Karpas-422 (cell line): Measurements from ENCODE around the gene REEP1. TPM values are rescaled to one million over a fixed set of nuclear protein-coding genes. Genes with fewer than 3 reads are reported as not detected.

Experiments
- DNase-seq: peaks from one replicate; pipeline ENCODE4 v3.0.0-alpha.2; 2015
- H2AFZ ChIP-seq: fragments of 200-600 bp; sonication (generic); 2 replicates; pipeline ENCODE4 v1.6.1; 2014; ENCODE audit warnings: antibody characterized with exemption, low read length, mixed read lengths
- H3K27ac ChIP-seq: fragments of 200-600 bp; sonication (generic); 2 replicates; pipeline ENCODE4 v1.5.1; 2014; ENCODE audit warnings: mild to moderate bottlenecking, low read length, moderate library complexity
- H3K27me3 ChIP-seq: fragments of 200-600 bp; sonication (generic); 2 replicates; pipeline ENCODE4 v1.6.1; 2014; ENCODE audit warnings: low read length, mixed read lengths
- H3K36me3 ChIP-seq: fragments of 200-600 bp; sonication (generic); 2 replicates; pipeline ENCODE4 v1.6.1; 2014; ENCODE audit warnings: low read length, mixed read lengths; ENCODE audit not compliant: insufficient read depth
- H3K4me1 ChIP-seq: fragments of 200-600 bp; sonication (generic); 2 replicates; pipeline ENCODE4 v1.6.1; 2014; ENCODE audit warnings: mild to moderate bottlenecking, low read length, mixed read lengths
- H3K4me2 ChIP-seq: fragments of 200-600 bp; sonication (generic); 2 replicates; pipeline ENCODE4 v1.6.1; 2014; ENCODE audit warnings: low read length, low read depth, mild to moderate bottlenecking; ENCODE audit not compliant: poor library complexity, severe bottlenecking
- H3K4me3 ChIP-seq: fragments of 200-600 bp; sonication (generic); 2 replicates; pipeline ENCODE4 v1.5.1; 2014; ENCODE audit warnings: mild to moderate bottlenecking, antibody characterized with exemption, low read length, mixed read lengths
- H3K79me2 ChIP-seq: fragments of 200-600 bp; sonication (generic); 2 replicates; pipeline ENCODE4 v1.6.1; 2014; ENCODE audit warnings: mild to moderate bottlenecking, low read length, mixed read lengths
- H3K9ac ChIP-seq: fragments of 200-600 bp; sonication (generic); 2 replicates; pipeline ENCODE4 v1.6.0; 2014; ENCODE audit warnings: low read length
- H3K9me2 ChIP-seq: fragments of 200-600 bp; sonication (generic), shearing (Covaris generic); replicated peaks from 2 replicates; pipeline ENCODE4 v1.6.0; 2014; ENCODE audit warnings: mild to moderate bottlenecking, low read length, moderate library complexity; ENCODE audit not compliant: insufficient read depth
- H3K9me3 ChIP-seq: fragments of 300-700, 200-600 bp; sonication (generic); 2 replicates; pipeline ENCODE4 v1.6.1; 2014; ENCODE audit warnings: low read length, mixed read lengths
- H4K20me1 ChIP-seq: fragments of 200-600 bp; sonication (generic); 2 replicates; pipeline ENCODE4 v1.6.1; 2014; ENCODE audit warnings: mild to moderate bottlenecking, antibody characterized with exemption, low read length, low read depth; ENCODE audit not compliant: insufficient read depth
- total RNA-seq: library from RNA; depleted of rRNA; stranded (reverse); fragments of >200 nt; shearing (Covaris generic); gene quantifications from 2 replicates; pipeline ENCODE4 v1.2.3, GENCODE V29; 2014; ENCODE audit warnings: low replicate concordance

Gene REEP1
- total RNA-seq, 1 experiment from 2014 or later: 0.22 TPM

- Histone ChIP-seq H3K36me3 (no peaks in the 10 kb centered on the region), H3K9me2 (no peaks in the 10 kb centered on the region), H3K27ac (no peak overlapping the region), H4K20me1 (no peaks in the 10 kb centered on the region), H3K9ac (no peak overlapping the region), H2AFZ (no peak overlapping the region), H3K79me2 (no peaks in the 10 kb centered on the region), H3K4me2 (no peak overlapping the region), H3K4me3 (no peak overlapping the region), H3K27me3 (no peaks in the 10 kb centered on the region), H3K9me3 (no peaks in the 10 kb centered on the region), H3K4me1 (no peaks in the 10 kb centered on the region)
- DNase-seq: no peak
Observed at GRCh38 chr2:86323273-86324021, 14.0 kb downstream of the REEP1 start.

DNA sequence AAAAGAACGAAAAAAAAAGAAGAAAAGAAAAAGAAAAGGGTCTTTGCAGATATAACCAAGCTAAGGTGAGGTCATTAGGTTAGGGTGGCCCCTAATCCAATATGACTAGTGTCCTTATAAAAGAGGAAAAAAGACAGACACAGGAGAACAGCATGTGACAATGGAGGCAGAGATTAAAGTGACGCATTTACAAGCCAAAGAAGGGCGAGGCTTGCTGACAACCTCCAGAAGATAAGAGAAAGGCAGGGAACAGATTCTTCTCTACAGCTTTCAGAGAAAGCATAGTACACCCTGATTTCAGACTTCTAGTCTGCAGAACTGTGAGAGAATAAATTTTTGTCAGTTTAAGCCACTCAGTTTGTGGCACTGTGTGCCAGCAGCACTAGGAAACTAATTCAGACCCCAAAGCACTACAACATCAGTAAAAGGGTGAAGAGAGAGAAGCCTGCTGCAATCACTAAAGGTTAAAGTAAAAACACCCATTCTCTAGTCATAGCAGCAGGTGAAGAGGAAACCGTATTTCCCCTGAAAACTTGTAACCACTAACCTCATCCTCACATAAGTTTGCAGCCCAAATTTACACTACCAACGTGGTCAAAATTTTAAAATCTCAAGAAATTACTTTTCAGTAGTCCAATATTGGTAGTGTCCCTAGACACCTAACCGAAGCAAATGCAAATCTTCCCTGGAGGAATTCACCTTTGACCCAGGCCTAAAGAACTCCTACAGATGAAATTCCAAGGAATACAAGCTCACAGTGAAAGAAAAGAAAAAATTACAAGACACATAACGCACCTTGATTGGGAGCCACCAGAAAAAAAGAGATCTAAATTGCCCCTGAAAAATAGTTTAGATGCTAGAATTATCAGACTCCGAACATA lies 17.5 kb downstream of the REEP1 start:
- no peak for DNase-seq
- no peaks in the 10 kb centered on the region for H3K36me3 ChIP-seq
- H3K4me1 ChIP-seq: no peaks in the 10 kb centered on the region
- H3K27ac ChIP-seq: no peak overlapping the region
- no peak overlapping the region for H3K4me3 ChIP-seq
- H3K9ac ChIP-seq: no peak overlapping the region
- H3K9me2 ChIP-seq: no peaks in the 10 kb centered on the region
- no peaks in the 10 kb centered on the region for H3K79me2 ChIP-seq
- H2AFZ ChIP-seq: no peak overlapping the region
- H3K4me2 ChIP-seq: no peak overlapping the region
- no peaks in the 10 kb centered on the region for H4K20me1 ChIP-seq
- H3K9me3 ChIP-seq: no peaks in the 10 kb centered on the region
- no peaks in the 10 kb centered on the region for H3K27me3 ChIP-seq

DNA sequence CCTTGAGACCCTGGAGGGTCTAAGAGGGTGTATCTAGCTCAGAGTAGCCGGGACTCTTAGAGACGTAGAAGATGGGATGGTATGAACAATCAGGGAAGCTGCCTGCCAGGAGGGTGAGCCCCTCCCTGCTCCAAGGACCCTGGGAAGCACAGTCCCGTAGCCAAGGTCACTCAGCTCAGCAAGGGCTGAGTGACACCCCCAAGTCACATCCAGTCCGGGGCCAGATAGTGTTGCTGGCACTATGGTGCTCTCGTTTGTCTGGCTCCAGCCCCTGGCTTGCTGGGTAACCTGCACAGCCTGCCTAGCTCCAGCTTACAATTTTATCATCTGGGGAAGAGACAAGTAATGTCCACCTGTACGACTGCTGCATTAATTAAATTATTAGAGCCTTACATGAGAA lies 22.3 kb downstream of the REEP1 start:
- H3K4me1 ChIP-seq: no peaks in the 10 kb centered on the region
- DNase-seq: no peak
- no peaks in the 10 kb centered on the region for H3K36me3 ChIP-seq
- no peak overlapping the region for H3K4me3 ChIP-seq
- H3K9me2 ChIP-seq: no peaks in the 10 kb centered on the region
- no peaks in the 10 kb centered on the region for H3K9me3 ChIP-seq
- H3K9ac ChIP-seq: no peak overlapping the region
- no peak overlapping the region for H3K27ac ChIP-seq
- no peak overlapping the region for H2AFZ ChIP-seq
- no peak overlapping the region for H3K4me2 ChIP-seq
- no peaks in the 10 kb centered on the region for H4K20me1 ChIP-seq
- no peaks in the 10 kb centered on the region for H3K27me3 ChIP-seq
- no peaks in the 10 kb centered on the region for H3K79me2 ChIP-seq

GRCh38 chr2:86314125-86314524 lies 23.3 kb downstream of the REEP1 start:
- Histone ChIP-seq H3K27me3 (no peaks in the 10 kb centered on the region), H3K9me2 (no peaks in the 10 kb centered on the region), H3K79me2 (no peaks in the 10 kb centered on the region), H3K9me3 (no peaks in the 10 kb centered on the region), H2AFZ (no peak overlapping the region), H3K4me1 (no peaks in the 10 kb centered on the region), H3K4me2 (no peak overlapping the region), H3K27ac (no peak overlapping the region), H3K9ac (no peak overlapping the region), H3K36me3 (no peaks in the 10 kb centered on the region), H4K20me1 (no peaks in the 10 kb centered on the region), H3K4me3 (no peak overlapping the region)
- DNase-seq: no peak

- Histone ChIP-seq H3K9me3 (no peaks in the 10 kb centered on the region), H3K79me2 (no peaks in the 10 kb centered on the region), H3K9me2 (no peaks in the 10 kb centered on the region), H3K9ac (no peak overlapping the region), H3K27me3 (no peaks in the 10 kb centered on the region), H3K4me2 (no peak overlapping the region), H2AFZ (no peak overlapping the region), H4K20me1 (no peaks in the 10 kb centered on the region), H3K36me3 (no peaks in the 10 kb centered on the region), H3K4me3 (no peak overlapping the region), H3K27ac (no peak overlapping the region), H3K4me1 (no peaks in the 10 kb centered on the region)
- DNase-seq: no peak
Observed at GRCh38 chr2:86313341-86313740, 24.1 kb downstream of the REEP1 start.

DNA sequence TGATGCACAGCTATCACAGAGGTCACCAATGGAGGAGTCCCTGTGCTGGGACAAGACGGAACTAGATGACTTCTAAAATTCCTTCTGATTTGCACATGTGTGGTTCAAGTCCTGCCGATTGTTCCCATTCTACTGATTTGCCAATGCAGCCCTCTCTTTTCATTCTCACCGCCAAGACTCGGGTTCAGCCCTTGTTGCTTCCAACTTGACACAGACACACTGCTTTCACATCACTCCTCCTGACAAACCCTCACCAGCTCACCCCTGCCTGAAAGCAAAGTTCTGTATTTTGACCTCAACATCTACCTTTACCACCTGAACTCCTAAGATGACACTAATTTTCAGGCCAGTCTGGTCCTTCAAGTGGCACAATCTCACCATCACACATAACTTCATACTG lies 25.5 kb downstream of the REEP1 start:
- H3K4me3 ChIP-seq: no peak overlapping the region
- no peaks in the 10 kb centered on the region for H4K20me1 ChIP-seq
- no peak for DNase-seq
- no peak overlapping the region for H3K9ac ChIP-seq
- H3K79me2 ChIP-seq: no peaks in the 10 kb centered on the region
- no peaks in the 10 kb centered on the region for H3K9me3 ChIP-seq
- H3K4me1 ChIP-seq: no peaks in the 10 kb centered on the region
- no peaks in the 10 kb centered on the region for H3K27me3 ChIP-seq
- H2AFZ ChIP-seq: no peak overlapping the region
- no peak overlapping the region for H3K27ac ChIP-seq
- no peaks in the 10 kb centered on the region for H3K36me3 ChIP-seq
- H3K9me2 ChIP-seq: no peaks in the 10 kb centered on the region
- no peak overlapping the region for H3K4me2 ChIP-seq

DNA sequence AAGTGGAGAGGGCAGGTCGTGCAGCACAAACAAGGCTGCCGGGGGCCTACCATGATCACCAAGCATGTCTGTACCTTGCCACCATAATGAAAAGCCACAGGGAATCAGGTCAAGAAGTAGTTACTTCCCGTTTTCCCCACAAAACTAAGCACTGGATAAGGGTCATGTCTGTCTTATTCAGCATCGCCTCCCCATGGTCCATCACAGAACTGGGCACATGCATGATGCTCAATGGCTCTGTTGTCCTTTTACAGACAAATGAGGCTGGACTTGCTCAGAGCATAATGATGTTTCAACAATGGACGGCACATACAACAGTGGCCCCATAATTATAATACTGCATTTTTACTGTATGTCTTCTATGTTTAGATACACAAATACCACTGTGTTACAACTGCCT lies 27.5 kb downstream of the REEP1 start:
- Histone ChIP-seq H3K27ac (no peak overlapping the region), H3K4me1 (no peaks in the 10 kb centered on the region), H3K9me3 (no peaks in the 10 kb centered on the region), H3K4me3 (no peak overlapping the region), H4K20me1 (no peaks in the 10 kb centered on the region), H3K36me3 (no peaks in the 10 kb centered on the region), H3K4me2 (no peak overlapping the region), H2AFZ (no peak overlapping the region), H3K79me2 (no peaks in the 10 kb centered on the region), H3K27me3 (no peaks in the 10 kb centered on the region), H3K9me2 (no peaks in the 10 kb centered on the region), H3K9ac (no peak overlapping the region)
- DNase-seq: no peak

- Histone ChIP-seq H2AFZ (no peak overlapping the region), H3K27me3 (no peaks in the 10 kb centered on the region), H3K4me1 (no peaks in the 10 kb centered on the region), H3K9me3 (no peaks in the 10 kb centered on the region), H4K20me1 (no peaks in the 10 kb centered on the region), H3K27ac (no peak overlapping the region), H3K9me2 (no peaks in the 10 kb centered on the region), H3K79me2 (no peaks in the 10 kb centered on the region), H3K9ac (no peak overlapping the region), H3K4me3 (no peak overlapping the region), H3K36me3 (no peaks in the 10 kb centered on the region), H3K4me2 (no peak overlapping the region)
- no peak for DNase-seq
Observed at GRCh38 chr2:86308984-86309695, 28.3 kb downstream of the REEP1 start.
